HG03457 (cell line): ENCODE results near the gene ACER3.
"Not testable (repeated sequence)": the region's sequence is repeated elsewhere in the genome, so short reads cannot be mapped to it uniquely, and the experiment has no call there.

Experiments
- ATAC-seq: cut with Tn5 transposase; IDR thresholded peaks from one replicate; pipeline ENCODE4 v1.9.1; 2021; ENCODE audit warnings: moderate number of reproducible peaks; ENCODE audit not compliant: unreplicated experiment

The ACER3 gene

DNA sequence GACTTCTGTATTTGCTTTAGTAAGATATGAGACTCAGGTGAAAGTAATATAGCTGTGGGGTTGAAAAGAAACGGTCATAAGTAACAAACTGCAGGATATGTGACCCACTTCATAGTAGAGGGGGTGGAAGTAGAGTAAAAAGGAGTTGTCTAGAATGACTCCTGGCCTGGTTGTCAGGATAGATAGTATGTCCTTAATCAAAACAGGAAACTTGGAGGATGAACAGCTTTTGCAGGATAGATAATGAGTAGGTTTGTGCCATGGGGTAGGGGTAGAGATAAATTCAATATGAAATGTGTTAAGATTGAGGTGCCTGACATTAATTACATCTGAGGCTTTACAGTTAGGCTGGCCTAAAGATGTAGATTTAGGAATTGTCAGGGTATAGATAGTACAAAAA lies 126.5 kb downstream of the ACER3 start:
- no peak for ATAC-seq

DNA sequence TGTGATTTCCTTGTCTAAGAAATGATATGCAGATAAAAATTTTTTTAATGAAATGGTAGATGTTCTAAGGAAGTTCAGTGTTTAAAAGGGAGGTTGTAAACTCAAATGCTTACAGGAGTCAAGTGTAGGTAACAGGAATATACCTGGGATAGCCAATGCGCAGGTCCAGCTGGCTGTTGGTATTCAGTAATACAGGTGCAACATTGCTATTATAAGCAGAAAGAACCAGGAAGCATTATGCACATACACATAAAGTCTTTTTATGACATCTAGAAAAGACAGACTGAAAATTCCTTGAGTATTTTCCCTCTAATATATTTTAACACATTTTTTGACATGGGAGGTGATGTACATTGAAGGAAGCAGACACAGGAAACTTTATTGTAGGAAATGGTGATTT lies 129.9 kb downstream of the ACER3 start:
- ATAC-seq: no peak

DNA sequence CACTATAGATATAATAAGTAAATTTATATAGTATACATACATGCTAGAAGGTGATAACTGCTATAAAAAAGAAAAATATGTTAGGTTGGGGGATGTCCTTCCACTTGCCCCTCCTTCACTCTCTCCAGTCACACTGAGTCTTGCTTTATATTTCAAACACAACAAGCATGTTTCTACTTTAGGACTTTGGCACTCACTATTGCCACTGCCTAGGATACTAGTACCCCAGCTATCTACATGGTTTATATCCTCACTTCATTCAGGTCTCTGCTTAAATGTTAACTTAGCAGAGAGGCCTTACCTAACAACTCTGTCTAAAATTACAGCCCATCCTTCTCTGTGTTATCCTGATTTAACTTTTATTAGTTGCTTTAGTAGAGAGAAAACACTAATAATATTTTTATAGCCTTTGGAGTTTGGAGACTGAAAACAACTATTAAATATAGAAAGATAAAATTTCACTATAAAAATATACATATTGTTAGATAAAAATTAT lies 134.4 kb downstream of the ACER3 start:
- ATAC-seq: no peak

DNA sequence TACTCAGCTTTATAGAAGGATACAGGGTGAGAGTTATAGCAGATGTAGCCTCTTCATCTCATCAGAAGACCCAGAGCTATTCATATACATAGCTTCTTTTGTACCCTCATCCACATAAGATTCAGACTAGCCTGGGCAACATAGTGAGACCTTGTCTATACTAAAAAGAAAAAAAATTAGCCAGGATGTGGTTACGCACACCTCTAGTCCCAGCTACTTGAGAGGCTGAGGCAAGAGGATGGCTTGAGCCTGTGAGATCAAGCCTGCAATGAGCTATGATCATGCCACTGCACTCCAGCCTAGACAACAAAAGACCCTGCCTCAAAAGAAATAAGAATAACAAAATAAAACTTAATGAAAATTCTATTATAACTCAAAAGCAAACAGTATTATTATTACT lies 136.8 kb downstream of the ACER3 start:
- ATAC-seq: no peak

DNA sequence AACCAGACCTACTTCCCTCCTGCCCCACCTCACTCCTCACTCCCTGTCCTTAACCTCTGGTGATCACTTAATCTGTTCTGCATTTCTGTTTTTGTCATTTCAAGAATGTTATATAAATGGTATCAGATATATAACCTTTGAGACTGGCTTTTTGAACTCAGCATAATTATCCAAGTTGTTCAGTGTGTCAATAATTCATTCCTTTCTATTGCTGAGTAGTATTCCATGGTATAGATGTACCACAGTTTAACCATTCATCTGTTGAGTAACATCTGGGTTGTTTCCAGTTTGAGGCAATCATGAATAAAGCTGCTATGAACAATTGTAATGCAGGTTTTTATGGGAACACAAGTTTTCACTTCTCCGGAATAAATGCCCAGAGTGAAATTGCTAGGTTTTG lies 138.9 kb downstream of the ACER3 start:
- ATAC-seq: no peak

DNA sequence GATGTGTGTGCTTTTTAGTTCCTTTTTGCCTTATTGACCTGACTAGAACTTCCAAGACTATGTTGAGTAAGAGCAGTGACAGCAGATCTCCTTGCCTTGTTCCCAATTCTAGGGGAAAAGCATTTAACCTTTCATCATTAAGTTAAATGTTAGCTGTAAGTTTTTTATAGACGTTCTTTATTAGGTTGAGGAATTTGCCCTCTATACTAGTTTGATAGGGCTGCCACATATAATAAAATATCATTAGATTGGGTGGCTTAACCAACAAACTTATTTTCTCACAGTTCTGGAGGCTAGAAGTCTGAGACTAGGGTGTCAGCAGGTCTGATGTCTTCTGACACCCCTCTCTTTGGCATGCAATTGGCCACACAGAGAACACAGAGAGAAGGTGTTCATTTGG lies 140.9 kb downstream of the ACER3 start:
- ATAC-seq: no peak

DNA sequence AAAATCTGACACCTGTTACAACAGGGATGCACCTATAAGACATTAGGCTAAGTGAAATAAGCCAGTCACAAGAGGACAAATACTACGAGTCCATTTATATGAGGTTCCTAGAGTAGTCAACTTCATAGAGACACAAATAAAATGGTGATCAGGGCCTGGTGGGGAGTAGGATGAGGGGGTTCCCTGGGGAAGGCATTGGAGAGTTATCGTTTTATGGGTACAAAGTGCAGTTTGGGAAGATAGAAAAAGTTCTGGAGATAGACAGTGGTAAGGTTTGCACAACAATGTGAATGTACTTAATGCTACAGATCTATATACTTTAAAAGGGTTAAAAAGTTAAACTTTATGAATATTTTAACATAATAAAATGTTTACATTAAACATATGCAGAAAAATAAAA lies 142.1 kb downstream of the ACER3 start:
- no peak for ATAC-seq

DNA sequence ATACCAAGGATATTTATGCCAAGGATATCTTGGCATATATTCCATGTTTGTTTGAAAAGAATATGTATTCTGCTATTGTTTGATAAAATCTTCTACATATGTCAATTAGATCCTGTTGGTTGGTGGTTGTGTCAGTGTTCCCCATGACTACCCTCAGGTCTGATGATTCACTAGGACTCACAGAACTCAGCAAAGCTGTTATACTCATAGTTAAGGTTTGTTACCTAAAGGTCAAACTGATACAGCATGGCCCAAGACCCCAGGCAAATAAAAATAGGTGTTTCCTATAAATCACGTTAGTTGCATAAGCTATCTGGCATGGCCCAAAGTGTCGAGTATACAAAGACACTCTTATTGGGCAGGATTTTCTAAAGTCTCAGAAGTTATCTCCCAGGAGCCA lies 143.2 kb downstream of the ACER3 start:
- ATAC-seq: no peak

DNA sequence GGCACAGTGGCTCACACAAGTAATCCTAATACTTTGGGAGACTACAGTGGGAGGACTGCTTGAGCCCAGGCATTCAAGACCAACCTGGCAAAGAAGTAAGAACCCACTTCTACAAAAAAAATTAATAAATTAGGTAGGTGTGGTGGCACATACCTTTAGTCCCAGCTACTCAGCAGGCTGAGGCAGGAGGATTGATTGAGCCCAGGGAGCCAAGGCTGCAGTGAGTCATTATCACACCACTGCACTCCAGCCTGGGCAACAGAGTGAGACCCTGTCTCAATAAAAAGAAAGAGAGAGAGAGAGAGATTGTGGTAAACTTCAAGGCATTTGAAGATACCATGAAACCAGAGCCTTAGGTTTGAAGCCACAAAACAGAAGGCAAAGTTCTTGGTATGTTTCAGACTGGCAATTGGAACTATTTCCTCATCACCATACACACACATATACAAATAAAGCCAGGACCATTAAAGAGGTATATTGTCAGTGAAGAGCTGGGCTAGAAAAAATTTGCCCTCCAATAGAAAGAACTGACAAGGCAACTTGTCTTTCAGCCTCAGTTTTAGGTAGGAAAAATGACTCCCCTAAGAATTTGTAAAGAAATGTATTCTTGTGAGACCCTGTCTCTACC lies 148.9 kb downstream of the ACER3 start:
- no peak for ATAC-seq

DNA sequence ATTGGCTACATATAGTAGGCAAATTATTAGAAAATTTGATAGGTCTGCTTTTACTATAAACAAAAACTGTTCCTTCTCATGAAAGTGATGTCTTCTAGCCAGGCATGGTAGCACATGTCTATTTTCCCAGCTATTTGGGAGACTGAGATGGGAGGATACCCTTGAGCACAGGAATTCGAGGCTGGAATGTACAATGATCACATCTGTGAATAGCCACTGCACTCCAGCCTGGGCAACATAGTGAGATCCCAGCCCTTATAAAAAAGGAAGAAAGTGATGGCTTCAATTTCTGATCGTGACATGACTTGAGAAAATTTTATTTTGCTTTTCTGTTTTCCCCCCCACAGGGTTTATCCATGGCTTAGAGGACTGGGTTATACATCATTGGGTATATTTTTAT lies 154.0 kb downstream of the ACER3 start:
- no peak for ATAC-seq

DNA sequence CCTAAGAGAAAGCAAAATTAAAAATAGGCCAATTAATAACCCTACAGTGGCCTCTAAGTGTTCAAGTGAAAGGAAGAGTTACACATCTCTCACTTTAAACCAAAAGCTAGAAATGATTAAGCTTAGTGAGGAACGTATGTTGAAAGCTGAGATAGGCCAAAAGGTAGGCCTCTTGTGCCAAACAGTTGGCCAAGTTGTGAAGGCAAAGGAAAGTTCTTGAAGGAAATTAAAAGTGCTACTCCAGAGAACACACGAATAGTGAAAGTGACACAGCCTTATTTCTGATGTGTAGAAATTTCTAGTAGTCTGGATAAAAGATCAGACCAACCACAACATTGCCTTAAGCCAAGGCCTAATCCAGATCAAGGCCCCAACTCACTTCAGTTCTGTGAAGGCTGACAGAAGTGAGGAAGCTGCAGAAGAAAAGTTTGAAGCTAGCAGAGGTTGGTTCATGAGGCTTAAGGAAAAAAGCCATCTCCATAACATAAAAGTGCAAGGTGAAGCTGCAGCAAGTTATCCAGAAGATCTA lies 157.7 kb downstream of the ACER3 start:
- ATAC-seq: not testable (repeated sequence)

DNA sequence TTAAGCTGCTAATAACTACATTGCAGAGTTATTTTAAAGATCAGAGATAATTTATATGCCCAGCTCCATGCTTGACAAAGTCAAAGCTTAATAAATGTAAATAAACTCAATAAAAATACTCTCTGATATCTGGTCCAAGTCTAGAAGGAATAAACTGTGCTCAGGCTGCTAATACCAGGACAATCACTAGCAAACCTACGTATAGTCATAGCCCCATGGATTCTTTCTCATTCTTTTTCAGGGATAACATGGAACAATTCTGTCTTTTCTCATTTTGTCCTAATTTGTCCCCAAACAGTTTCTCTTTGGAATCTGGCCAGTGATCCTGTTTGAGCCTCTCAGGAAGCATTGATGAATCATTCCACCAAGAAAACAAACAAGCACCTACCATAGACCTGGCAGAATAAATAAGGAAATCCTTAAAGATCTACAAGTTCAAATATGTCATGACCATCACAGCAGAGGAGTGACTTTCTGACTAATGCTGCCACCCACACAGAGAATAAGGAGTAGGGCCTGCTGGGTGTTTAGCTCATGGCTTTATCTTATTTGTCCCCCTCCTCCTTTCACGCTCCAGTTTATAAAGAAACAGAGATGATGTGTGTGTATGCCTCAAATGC lies 159.4 kb downstream of the ACER3 start:
- ATAC-seq: no peak

DNA sequence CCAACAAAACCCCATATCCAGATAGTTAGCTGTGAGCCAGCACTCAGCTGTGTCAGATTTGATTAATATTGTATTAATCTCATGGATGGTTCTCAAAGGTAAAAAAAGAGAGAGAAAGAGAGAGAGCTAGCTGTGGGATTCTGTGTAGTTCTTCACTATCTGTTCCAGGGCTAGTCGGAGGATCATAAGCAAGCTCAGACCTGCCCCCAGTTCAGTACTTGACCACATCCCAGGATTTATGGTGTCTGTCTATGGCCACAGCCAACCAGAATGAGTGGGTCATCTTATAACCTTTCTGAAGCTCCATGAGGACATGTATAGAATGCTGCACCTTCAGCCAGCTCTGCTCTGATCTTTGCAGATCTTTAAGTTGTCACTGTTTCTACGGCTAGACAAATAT lies 160.0 kb downstream of the ACER3 start:
- ATAC-seq: no peak

DNA sequence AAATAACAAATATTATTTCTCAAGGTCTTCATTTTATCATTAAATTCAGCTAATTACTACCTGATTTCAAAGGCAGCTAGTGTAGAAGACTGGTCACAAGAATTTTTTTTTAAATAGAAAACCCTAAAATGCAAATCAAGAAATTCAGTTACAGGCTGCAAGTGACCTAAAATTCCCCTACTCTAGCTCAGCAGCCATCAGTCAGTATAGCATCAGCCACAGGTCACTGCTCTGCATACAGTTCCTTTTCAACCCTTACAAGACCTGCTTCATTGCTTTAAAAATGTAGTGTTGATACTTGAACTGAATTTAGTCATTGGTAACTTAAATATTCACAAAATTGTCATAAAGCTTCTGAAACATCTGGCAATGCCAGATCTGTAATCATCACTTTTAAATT lies 164.0 kb downstream of the ACER3 start:
- no peak for ATAC-seq

DNA sequence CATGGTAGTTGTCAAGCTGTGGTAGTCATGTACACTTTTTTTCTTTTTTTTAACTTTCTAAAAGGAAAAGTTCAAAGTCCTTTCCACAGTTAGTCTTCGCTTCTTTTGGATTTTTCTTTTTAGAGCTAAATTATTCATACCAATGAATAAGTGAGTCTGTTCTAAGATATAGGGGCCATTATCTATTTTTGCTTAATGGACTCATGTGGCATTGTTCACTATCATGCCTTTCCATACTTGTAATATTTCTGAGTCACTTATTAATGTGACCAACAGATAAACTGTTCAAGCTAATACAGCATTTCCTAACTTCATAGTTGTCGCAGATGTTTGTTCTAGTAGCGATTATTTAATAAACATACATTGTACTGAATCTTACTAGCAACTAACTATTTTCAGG lies 165.5 kb downstream of the ACER3 start:
- ATAC-seq: no peak

DNA sequence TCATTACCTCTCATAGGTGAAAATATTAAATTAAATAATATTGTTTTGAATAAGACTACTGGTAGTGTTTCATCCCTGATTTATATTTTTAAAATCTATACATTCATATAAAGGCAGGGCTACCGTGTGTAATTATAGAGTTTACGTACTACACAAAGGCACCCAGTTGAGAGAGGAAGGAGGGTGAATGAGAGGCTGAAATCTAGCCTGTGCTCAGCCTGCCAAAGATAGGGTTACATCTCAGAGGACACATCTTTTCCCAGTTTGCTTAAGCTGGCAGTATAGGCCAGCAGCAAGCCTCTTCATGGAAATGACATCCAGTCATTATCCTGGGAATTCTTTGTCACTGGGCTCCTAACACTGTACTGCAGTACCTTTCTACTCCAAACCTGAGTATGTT lies 166.0 kb downstream of the ACER3 start:
- ATAC-seq: no peak

DNA sequence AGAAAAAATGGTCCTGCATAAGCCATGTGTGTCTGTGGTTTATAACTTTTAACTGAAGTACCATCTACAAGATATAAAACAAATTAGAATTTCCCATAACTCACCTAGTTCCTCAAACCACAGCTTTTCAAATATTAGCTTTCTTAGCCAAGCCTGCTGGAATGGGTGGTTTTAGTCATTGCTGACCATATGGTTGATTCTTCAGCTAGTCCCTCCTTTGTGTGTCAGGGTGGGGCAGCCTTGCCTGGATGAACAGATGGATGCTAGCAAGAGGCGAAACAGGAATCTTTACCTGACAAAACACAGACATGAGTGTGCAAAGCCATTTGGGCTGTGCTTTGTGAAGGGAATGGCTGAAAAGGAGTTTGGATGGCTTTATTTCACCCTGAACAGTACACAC lies 166.6 kb downstream of the ACER3 start:
- ATAC-seq: no peak

DNA sequence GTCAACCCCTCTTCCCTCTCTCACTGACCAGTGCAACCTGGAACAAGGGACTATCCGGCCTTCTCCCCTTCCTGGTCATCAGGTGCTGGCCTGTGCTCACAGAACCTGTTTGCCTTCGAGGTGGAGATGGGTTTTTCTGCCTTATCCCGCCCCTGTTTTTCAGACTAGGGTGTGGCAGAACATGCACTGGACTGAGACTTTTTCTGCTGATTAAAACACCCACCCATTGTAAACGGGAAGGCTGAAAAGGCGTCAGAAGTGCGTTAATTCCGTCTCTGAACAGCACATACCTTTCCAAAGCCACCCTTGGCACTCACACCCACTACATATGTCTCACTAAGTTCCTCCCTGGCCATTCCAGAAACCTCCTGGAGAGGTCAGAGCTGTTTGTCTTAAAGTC lies 169.1 kb downstream of the ACER3 start:
- no peak for ATAC-seq

DNA sequence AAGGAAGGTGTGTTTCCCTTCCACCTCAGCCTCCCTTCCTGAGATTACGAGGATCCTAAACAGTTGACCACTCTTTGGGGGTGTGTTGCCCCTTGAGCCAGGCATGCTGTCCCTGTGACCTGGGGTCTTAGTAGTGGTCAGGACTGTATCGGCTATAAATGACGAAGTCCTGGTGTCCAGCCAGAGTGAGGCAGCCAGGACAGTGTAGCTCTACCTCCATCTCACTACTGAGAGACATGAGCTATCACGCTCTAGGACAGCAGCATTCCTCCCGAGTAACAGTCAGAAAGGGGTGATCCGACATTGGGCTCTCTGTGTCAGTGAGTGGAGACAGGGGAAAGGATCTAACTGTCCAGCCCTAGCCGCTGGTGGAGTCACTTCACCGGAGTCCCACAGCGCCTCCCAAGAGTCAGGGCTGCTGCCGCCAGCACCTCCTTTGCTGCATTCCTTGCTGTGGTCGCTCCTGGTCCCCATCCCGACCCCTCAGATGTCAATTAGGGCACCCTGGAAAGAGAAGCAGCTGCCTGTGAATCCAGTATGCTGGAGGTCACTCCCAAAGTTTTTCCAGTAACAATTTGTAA lies 170.2 kb downstream of the ACER3 start:
- no peak for ATAC-seq

DNA sequence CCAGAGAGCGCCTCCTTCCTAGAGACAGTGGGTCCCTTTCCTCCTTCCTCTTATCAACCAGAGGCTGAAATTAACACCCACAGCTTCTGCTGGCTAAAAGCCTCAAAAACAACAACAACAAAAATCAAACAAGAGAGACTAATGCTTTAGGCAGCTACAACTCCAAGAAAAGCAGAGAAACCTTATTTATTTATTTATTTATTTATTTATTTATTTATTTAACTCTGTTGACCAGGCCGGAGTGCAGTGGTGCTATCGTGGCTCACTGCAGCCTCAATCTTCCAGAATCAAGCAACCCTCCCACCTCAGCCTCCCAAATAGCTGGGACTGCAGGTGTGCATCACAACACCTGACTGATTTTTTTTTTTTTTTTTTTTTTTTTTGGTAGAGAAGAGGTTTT lies 170.9 kb downstream of the ACER3 start:
- no peak for ATAC-seq

DNA sequence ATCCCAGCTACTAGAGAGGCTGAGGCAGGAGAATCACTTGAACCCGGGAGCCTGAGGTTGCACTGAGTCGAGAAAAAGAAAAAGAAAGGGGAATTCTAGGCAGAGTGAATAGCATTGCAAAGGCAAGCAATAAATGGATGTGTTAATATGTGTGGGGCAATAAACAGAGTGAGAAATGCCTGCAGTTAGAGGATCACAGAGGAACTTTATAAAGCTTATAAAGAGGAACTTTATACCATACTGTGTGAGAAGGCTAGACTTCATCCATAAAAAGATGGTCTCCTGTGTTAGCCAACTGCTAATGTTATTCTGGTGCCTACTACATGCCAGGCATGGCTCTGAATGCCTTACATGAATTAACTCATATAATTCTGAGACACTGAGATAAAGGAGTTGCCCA lies 174.3 kb downstream of the ACER3 start:
- no peak for ATAC-seq

DNA sequence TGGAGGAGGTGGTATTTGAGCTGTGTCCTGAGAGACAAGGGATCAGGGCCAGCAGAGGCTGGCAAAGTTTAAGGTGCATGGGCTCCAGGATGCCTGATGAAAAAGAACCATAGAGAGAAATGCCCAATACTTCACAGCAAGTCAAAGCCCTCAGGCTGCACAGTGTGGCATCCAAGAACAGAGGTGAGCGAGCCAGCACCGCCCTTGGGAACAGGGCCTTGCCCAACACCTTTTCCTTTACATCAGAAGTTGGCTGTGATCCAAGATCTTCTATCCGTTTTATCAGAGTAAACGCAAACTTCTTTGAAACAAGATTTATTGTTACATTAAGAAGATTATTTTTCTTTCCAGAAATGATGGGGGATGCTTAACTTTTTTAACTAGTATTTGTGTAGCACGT lies 174.9 kb downstream of the ACER3 start:
- no peak for ATAC-seq
